Brain microvascular endothelial cell (primary cell): ENCODE data around the gene PIGM.
A peak's percentile ranks its signal among the peaks of the same experiment; 100 is the strongest.

Experiments used
- DNase-seq: peaks from one replicate; pipeline ENCODE4 v3.0.0-alpha.2; 2020
- H3K27ac ChIP-seq: fragments of 250-450 bp; sonication (Bioruptor Pico); 2 replicates; pipeline ENCODE4 v1.5.1; 2020; ENCODE audit warnings: mild to moderate bottlenecking, moderate library complexity
- H3K27me3 ChIP-seq: fragments of 250-450 bp; sonication (Bioruptor Pico); replicated peaks from 2 replicates; pipeline ENCODE4 v1.5.1; 2020; ENCODE audit warnings: mild to moderate bottlenecking
- H3K36me3 ChIP-seq: fragments of 250-450 bp; sonication (Bioruptor Pico); replicated peaks from 2 replicates; pipeline ENCODE4 v1.5.1; 2020; ENCODE audit warnings: mild to moderate bottlenecking
- H3K4me3 ChIP-seq: 2 replicates; pipeline ENCODE4 v1.5.1; 2011; ENCODE audit warnings: low read depth, mild to moderate bottlenecking, control low read depth, low read length, moderate library complexity
- in situ Hi-C: cut with HindIII; loops from 2 replicates; pipeline ENCODE4 v1.10.0; 2017; ENCODE audit warnings: low sequenced_read_pairs, low pct_ligation_motif_present
- TF ChIP-seq, protein P1 (sequence below): IDR thresholded peaks from 2 replicates; pipeline ENCODE4 v1.5.1; 2011; ENCODE audit warnings: low read depth, mild to moderate bottlenecking, moderate library complexity, low read length, control low read depth, inconsistent platforms; ENCODE audit errors: missing control alignments

The PIGM gene

DNA sequence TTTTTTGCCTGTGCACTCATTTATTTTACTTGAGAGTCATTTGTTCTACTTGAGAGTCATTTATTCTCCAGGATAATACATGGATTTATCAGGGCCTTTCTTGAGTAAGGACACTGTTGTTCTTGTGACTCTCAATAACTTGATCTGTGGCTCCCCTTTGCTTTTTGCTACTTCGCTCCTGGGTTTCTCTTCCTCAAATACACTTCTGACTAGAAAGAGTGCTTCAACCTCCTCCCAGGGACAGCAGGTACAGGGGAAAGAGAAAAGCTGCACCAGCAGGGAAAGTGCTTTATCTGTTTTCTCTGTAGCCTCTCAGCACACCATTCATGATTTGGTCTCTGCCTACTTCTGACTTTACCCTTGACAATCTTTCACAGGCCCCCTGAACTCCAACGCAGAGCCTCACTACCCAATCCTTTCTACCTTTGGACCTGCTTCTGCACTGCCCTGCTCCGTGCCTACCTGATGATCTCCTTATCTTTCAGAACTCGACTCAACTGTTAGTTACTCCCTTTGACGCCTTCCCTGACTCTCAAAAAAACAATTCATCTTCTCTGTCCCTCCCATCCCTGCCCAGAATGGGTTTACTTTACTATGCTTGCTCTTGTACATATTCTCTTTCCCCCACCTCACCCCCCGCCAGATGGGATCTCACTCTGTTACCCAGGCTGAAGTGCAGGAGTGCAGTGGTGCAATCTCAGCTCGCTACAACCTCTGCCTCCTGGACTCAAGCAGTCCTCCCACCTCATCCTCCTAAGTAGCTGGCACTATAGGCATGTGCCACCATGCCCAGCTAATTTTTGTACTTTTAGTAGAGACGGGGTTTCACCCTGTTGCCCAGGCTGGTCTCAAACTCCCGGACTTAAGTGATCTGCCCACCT, 15.6 kb upstream of the PIGM start:
- in situ Hi-C loops, result no loop called here
- H3K4me3 ChIP-seq, result no peak overlapping the region
- no peak overlapping the region for H3K27ac ChIP-seq

DNA sequence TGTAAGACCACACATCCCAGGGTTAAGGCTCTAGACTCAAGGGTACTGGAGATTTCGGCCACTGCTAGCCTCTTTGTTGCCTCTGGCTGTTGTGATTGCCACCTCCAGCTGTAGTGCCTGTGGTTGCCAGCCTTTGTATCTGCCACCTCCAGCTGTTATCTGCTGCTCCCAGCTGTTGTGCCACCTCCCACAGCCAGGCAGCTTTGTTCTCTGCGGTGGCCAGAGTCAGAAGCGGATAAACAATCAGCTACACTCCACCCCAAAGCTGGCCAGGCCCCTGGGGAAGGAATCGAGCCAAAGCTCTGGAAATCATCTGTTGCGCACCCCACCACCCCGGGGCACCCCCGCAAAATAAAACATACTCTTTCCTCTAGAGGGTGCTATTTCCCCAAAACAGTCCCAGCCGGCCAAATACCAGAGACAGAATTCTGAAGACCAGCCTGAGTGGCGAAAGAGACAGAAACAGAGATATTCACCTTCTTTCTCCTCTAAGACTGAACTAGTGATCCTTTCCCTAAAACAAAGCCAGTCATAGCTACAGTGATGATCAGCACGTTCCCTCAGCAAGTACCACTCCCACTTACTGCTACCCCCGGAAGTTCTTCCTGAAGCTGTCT, 14.8 kb upstream of the PIGM start:
- DNase-seq, result peak; percentile 28
- Histone ChIP-seq H3K36me3 (no peaks in the 10 kb centered on the region), H3K27me3 (peaks cover 24% of the 10 kb centered on the region), H3K27ac (no peak overlapping the region), H3K4me3 (no peak overlapping the region)
- TF ChIP-seq, protein P1, sequence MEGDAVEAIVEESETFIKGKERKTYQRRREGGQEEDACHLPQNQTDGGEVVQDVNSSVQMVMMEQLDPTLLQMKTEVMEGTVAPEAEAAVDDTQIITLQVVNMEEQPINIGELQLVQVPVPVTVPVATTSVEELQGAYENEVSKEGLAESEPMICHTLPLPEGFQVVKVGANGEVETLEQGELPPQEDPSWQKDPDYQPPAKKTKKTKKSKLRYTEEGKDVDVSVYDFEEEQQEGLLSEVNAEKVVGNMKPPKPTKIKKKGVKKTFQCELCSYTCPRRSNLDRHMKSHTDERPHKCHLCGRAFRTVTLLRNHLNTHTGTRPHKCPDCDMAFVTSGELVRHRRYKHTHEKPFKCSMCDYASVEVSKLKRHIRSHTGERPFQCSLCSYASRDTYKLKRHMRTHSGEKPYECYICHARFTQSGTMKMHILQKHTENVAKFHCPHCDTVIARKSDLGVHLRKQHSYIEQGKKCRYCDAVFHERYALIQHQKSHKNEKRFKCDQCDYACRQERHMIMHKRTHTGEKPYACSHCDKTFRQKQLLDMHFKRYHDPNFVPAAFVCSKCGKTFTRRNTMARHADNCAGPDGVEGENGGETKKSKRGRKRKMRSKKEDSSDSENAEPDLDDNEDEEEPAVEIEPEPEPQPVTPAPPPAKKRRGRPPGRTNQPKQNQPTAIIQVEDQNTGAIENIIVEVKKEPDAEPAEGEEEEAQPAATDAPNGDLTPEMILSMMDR, result peak; percentile 67
- in situ Hi-C loops, result no loop called here

More for the DNA sequence above, 15.6 kb upstream of the PIGM start:
- Histone ChIP-seq H3K36me3 (no peaks in the 10 kb centered on the region), H3K27me3 (peaks cover 24% of the 10 kb centered on the region)
- no peak for DNase-seq
- TF ChIP-seq, protein P1, result no peak

DNA sequence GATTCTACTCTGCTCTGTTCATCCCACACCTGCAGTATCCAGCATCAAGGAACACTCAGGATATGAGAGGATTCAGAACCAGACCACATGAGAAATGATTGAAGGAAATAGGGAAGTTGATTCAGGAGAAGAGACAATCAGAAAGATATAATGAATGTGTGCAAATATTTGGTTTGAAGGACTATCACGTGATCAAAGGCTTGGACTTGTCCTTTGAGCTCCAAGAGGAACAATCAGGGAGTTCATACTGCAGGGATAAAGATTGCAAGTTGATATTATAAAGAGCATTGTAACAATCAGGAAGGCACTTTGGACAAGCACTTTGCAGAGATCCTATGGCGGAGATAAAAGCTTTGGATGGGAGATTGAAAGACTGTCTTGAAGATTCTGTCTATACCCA, 13.9 kb upstream of the PIGM start:
- peaks cover 24% of the 10 kb centered on the region for H3K27me3 ChIP-seq
- H3K4me3 ChIP-seq, result no peak overlapping the region
- no peaks in the 10 kb centered on the region for H3K36me3 ChIP-seq
- in situ Hi-C loops, result no loop called here
- H3K27ac ChIP-seq, result no peak overlapping the region
- no peak for DNase-seq
- TF ChIP-seq, protein P1, result no peak

DNA sequence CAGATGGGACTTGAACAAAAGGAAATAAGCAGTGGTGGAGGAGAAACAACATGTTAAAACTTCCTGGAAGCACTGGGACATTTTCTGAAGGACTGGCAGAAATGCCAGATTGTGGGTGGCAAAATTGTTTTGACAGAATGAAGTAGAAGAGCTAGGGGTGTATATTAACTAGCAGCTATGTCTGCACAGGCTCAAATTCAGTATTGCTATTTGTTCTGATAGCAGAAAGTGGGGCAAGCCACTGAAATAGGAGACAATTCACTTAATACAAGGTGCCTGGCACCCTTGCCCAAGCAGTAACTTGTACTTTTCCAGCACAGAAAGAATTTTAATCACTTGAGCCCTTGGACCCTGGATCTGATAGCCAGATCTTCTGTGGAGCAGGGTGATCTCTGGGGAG, 11.8 kb upstream of the PIGM start:
- no peak for DNase-seq
- TF ChIP-seq, protein P1, result no peak
- H3K36me3 ChIP-seq, result no peaks in the 10 kb centered on the region
- no peak overlapping the region for H3K4me3 ChIP-seq
- peaks cover 25% of the 10 kb centered on the region for H3K27me3 ChIP-seq
- in situ Hi-C loops, result no loop called here
- no peak overlapping the region for H3K27ac ChIP-seq

DNA sequence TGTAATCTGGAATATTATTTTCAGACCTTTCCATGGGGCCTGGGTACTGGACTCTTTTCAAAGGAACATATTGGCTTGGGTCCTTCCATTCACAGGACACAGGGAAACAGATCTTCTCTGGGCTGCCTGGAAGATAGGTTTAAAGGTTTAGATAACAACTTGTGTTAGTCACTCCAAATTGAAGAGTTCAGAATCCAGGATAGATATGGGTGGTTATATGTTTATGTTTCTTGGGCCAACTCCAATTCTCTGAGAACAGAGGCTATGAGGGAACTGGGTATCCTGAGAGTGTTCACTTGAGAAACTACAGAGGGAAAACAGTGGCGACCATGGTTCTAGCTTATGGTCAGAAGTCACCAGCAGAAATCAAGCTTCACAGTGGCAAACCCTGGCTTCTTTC, 8.7 kb upstream of the PIGM start:
- Histone ChIP-seq H3K27me3 (peaks cover 11% of the 10 kb centered on the region), H3K4me3 (no peak overlapping the region), H3K27ac (no peak overlapping the region), H3K36me3 (no peaks in the 10 kb centered on the region)
- TF ChIP-seq, protein P1, result no peak
- DNase-seq, result no peak
- in situ Hi-C loops, result no loop called here
